Astrocyte of the spinal cord (primary cell): Measurements from ENCODE around the gene DISC1.
A peak's percentile ranks its signal among the peaks of the same experiment; 100 is the strongest.

Source experiments
- DNase-seq: peaks from one replicate; pipeline ENCODE4 v3.0.0; 2011; ENCODE audit warnings: low read depth, low spot score
- H3K4me3 ChIP-seq: 2 replicates; pipeline ENCODE4 v1.5.1; 2011; ENCODE audit warnings: low read depth, mild to moderate bottlenecking, low read length, moderate library complexity
- CTCF ChIP-seq: IDR thresholded peaks from 2 replicates; pipeline ENCODE4 v1.5.1; 2012; ENCODE audit warnings: low read depth, mild to moderate bottlenecking, low read length, inconsistent platforms
- in situ Hi-C: cut with HindIII; loops from 2 replicates; pipeline ENCODE4 v1.10.0; 2017; ENCODE audit warnings: low sequenced_read_pairs

Gene DISC1

GRCh38 chr1:232014941-232015340 is 388.4 kb downstream of the DISC1 start:
- DNase-seq: no peak
- TF ChIP-seq CTCF: no peak
- in situ Hi-C loops: no loop called here
- H3K4me3 ChIP-seq: no peak overlapping the region

GRCh38 chr1:232016616-232017015 is 390.0 kb downstream of the DISC1 start:
- no peak overlapping the region for H3K4me3 ChIP-seq
- peak; percentile 16 for DNase-seq
- in situ Hi-C loops: no loop called here
- TF ChIP-seq CTCF: no peak

GRCh38 chr1:232017057-232017456 is 390.5 kb downstream of the DISC1 start:
- in situ Hi-C loops: no loop called here

GRCh38 chr1:232017759-232018158 is 391.2 kb downstream of the DISC1 start:
- TF ChIP-seq CTCF: no peak
- in situ Hi-C loops: no loop called here
- H3K4me3 ChIP-seq: no peak overlapping the region
- DNase-seq: no peak

More at GRCh38 chr1:232017057-232017456, 390.5 kb downstream of the DISC1 start:
- H3K4me3 ChIP-seq: no peak overlapping the region
- DNase-seq: no peak
- no peak for TF ChIP-seq CTCF

GRCh38 chr1:232018231-232019025 is 391.8 kb downstream of the DISC1 start:
- no peak overlapping the region for H3K4me3 ChIP-seq
- DNase-seq: no peak
- no peak for TF ChIP-seq CTCF
- in situ Hi-C loops: no loop called here

- in situ Hi-C loops: no loop called here
- no peak for TF ChIP-seq CTCF
- H3K4me3 ChIP-seq: no peak overlapping the region
- no peak for DNase-seq
These were observed 392.4 kb downstream of the DISC1 start for GRCh38 chr1:232019026-232019340.
